T-cell (primary cell): ENCODE data around the gene KIAA1755. TPM values are rescaled to one million over a fixed set of nuclear protein-coding genes. Genes with fewer than 3 reads are reported as not detected.

Experiments
- ATAC-seq, 4 experiments: fragments of 200-7000 bp in 3 of 4; fragments of 150-1000 bp in 1 of 4; cut with Tn5 transposase; replicated peaks in 1 of 4; 1 replicate in 3 of 4; 2 replicates in 1 of 4; pipeline ENCODE4 v1.10.0; 2021; ENCODE audit warnings: moderate library complexity in 3 of 4, mild to moderate bottlenecking in 2 of 4, moderate number of reproducible peaks in 1 of 4
- CTCF ChIA-PET, 2 donors: fragments of 300-600 bp; sonication (Branson Sonifier 250); formaldehyde crosslinking; loops; one replicate each; lab custom pipeline; 2022; ENCODE audit warnings: antibody characterized with exemption in 2 of 2; lab: Charles Lee
- POLR2A ChIA-PET, 2 donors: fragments of 300-600 bp; sonication (Branson Sonifier 250); formaldehyde crosslinking; loops; one replicate each; lab custom pipeline; 2022; ENCODE audit warnings: antibody characterized with exemption in 2 of 2; lab: Charles Lee
- DNase-seq, 35 experiments: peaks; one replicate each; pipeline versions ENCODE4 v3.0.0 to v3.0.0-alpha.2; 2013 to 2023
- H3K27ac ChIP-seq: one replicate; pipeline ENCODE4 v1.5.1; 2013; ENCODE audit warnings: low read length
- H3K27me3 ChIP-seq, 2 experiments: replicated peaks in 1 of 2; 1 replicate in 1 of 2; 2 replicates in 1 of 2; pipeline versions ENCODE4 v1.6.1 to v1.7.0; 2013; ENCODE audit warnings: low read length in 1 of 2, mixed read lengths in 1 of 2; ENCODE audit not compliant: control insufficient read depth in 2 of 2, insufficient read depth in 2 of 2; ENCODE audit errors: extremely low read depth in 1 of 2
- H3K36me3 ChIP-seq, 2 donors: 1 replicate in 1 of 2; 2 replicates in 1 of 2; pipeline versions ENCODE4 v1.6.1 to v1.7.0; 2013; ENCODE audit warnings: low read length in 1 of 2; ENCODE audit not compliant: control insufficient read depth in 2 of 2, insufficient read depth in 1 of 2; ENCODE audit errors: extremely low read depth in 1 of 2
- H3K4me1 ChIP-seq, 2 experiments: 1 replicate in 1 of 2; 2 replicates in 1 of 2; pipeline versions ENCODE4 v1.6.1 to v1.7.0; 2013; ENCODE audit warnings: low read length in 2 of 2, mixed read lengths in 1 of 2; ENCODE audit not compliant: insufficient read depth in 2 of 2, control insufficient read depth in 1 of 2; ENCODE audit errors: extremely low read depth in 1 of 2
- H3K4me3 ChIP-seq, 2 donors: 1 replicate in 1 of 2; 2 replicates in 1 of 2; pipeline versions ENCODE4 v1.5.1 to v1.7.0; 2013; ENCODE audit warnings: mild to moderate bottlenecking in 2 of 2, low read length in 1 of 2, moderate library complexity in 1 of 2; ENCODE audit not compliant: control insufficient read depth in 1 of 2; ENCODE audit errors: extremely low read depth in 1 of 2
- H3K9me3 ChIP-seq: 2 replicates; pipeline ENCODE4 v1.7.0; 2013
- H3K27ac Mint-ChIP-seq, 2 donors: one replicate each; pipeline ENCODE4 v1.8.0; 2020 to 2021; ENCODE audit warnings: mild to moderate bottlenecking in 2 of 2, mixed read lengths in 2 of 2
- H3K27me3 Mint-ChIP-seq, 2 donors: one replicate each; pipeline ENCODE4 v1.8.0; 2021 to 2022; ENCODE audit warnings: mixed read lengths in 2 of 2
- H3K36me3 Mint-ChIP-seq: one replicate; pipeline ENCODE4 v1.8.0; 2021; ENCODE audit warnings: mixed read lengths
- H3K4me1 Mint-ChIP-seq, 3 donors: one replicate each; pipeline ENCODE4 v1.8.0; 2020 to 2022; ENCODE audit warnings: mixed read lengths in 3 of 3, mild to moderate bottlenecking in 1 of 3
- H3K4me3 Mint-ChIP-seq, 3 donors: one replicate each; pipeline ENCODE4 v1.8.0; 2020 to 2022; ENCODE audit warnings: mild to moderate bottlenecking in 3 of 3, mixed read lengths in 3 of 3, moderate library complexity in 3 of 3
- H3K9me3 Mint-ChIP-seq, 3 donors: one replicate each; pipeline ENCODE4 v1.8.0; 2020 to 2022; ENCODE audit warnings: mixed read lengths in 3 of 3
- WGBS: methylation state at CpG from one replicate; pipeline ENCODE4 v1.1.5; 2013; ENCODE audit warnings: missing lambda C conversion rate; ENCODE audit not compliant: insufficient coverage; 5-methylcytosine and 5-hydroxymethylcytosine counted together
- total RNA-seq, 35 experiments: library from RNA in 6 of 35; stranded (reverse) in 6 of 35; fragments of 120-200 nt in 1 of 35; gene quantifications; one replicate each; pipeline versions ENCODE4 v1.2.1 to v1.2.4 and lab custom pipeline; 2013 to 2026

KIAA1755 gene
- total RNA-seq, 5 donors from 2014 or later (not counting 1 experiment from before 2014, with no cell fraction given): not detected

DNA sequence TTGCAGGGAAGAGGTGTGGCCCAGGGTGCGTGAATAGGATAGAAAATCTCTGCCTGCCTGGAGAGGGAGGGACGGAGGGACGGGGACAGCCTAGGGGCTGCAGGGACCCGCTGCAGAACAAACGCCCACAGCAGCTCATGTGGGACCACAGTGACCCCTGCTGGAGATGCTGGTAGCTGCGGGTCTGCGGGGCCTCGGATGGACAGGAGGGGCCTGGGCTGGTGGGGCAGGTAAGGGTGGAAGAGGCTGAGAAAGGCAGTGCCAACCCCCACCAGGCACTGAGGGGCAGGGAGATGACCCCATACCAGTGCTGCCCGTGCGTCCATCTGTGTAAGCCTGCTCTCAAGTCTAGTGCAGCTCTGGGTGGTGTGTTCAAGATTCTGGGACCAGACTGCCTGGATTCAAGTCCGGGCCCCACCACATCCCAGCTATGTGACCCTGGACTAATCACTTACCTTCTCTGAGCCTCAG, 39.4 kb downstream of the KIAA1755 start:
- Mint-ChIP-seq H3K36me3 (no peaks in the 10 kb centered on the region), H3K4me1 (peaks cover 0 to 6% (median 5%) of the 10 kb centered on the region in 3 donors), H3K4me3 (no peak overlapping the region), H3K27me3 (peaks cover 2 to 3% of the 10 kb centered on the region in 2 donors), H3K27ac (no peak overlapping the region), H3K9me3 (no peaks in the 10 kb centered on the region)
- POLR2A ChIA-PET: no interaction called here
- Histone ChIP-seq H3K27me3 (peaks cover 0 to 26% of the 10 kb centered on the region in 2 experiments), H3K36me3 (no peaks in the 10 kb centered on the region), H3K27ac (no peak overlapping the region), H3K4me1 (peaks cover 0 to 5% of the 10 kb centered on the region in 2 experiments), H3K4me3 (no peak overlapping the region), H3K9me3 (no peaks in the 10 kb centered on the region)
- DNase-seq: peak; percentile 11 to 72 (median 54)
- CTCF ChIA-PET: interaction anchor here in 1 of 2 donors (0.5 to 3.2 kb wide), 11 partner anchors 10 to 165 kb away, joined by 3 to 21 read pairs (median 6); no protein-coding TSS in a partner anchor
- ATAC-seq: peak; percentile 52 to 80 (median 64)
- WGBS: 0% methylated on average over 6 of the region's 11 CpGs

- H3K9me3 Mint-ChIP-seq: no peaks in the 10 kb centered on the region
- ChIA-PET CTCF (interaction anchor here in 1 of 2 donors (0.5 to 3.2 kb wide), 8 partner anchors 10 to 164 kb away, joined by 3 to 21 read pairs (median 6); no protein-coding TSS in a partner anchor), POLR2A (no interaction called here)
- H3K4me1 Mint-ChIP-seq: peaks cover 0 to 6% (median 5%) of the 10 kb centered on the region in 3 donors
- Histone ChIP-seq H3K27me3 (peaks cover 0 to 28% of the 10 kb centered on the region in 2 experiments), H3K4me1 (peaks cover 0 to 5% of the 10 kb centered on the region in 2 experiments), H3K4me3 (no peak overlapping the region), H3K9me3 (no peaks in the 10 kb centered on the region), H3K27ac (no peak overlapping the region), H3K36me3 (no peaks in the 10 kb centered on the region)
- peaks cover 2 to 3% of the 10 kb centered on the region in 2 donors for H3K27me3 Mint-ChIP-seq
- H3K27ac Mint-ChIP-seq: no peak overlapping the region
- no peak for DNase-seq
- no peaks in the 10 kb centered on the region for H3K36me3 Mint-ChIP-seq
- no peak for ATAC-seq
- WGBS: 91% methylated on average over 8 of the region's 11 CpGs
- H3K4me3 Mint-ChIP-seq: no peak overlapping the region
Observed at GRCh38 chr20:38220587-38221118, 39.9 kb downstream of the KIAA1755 start.

DNA sequence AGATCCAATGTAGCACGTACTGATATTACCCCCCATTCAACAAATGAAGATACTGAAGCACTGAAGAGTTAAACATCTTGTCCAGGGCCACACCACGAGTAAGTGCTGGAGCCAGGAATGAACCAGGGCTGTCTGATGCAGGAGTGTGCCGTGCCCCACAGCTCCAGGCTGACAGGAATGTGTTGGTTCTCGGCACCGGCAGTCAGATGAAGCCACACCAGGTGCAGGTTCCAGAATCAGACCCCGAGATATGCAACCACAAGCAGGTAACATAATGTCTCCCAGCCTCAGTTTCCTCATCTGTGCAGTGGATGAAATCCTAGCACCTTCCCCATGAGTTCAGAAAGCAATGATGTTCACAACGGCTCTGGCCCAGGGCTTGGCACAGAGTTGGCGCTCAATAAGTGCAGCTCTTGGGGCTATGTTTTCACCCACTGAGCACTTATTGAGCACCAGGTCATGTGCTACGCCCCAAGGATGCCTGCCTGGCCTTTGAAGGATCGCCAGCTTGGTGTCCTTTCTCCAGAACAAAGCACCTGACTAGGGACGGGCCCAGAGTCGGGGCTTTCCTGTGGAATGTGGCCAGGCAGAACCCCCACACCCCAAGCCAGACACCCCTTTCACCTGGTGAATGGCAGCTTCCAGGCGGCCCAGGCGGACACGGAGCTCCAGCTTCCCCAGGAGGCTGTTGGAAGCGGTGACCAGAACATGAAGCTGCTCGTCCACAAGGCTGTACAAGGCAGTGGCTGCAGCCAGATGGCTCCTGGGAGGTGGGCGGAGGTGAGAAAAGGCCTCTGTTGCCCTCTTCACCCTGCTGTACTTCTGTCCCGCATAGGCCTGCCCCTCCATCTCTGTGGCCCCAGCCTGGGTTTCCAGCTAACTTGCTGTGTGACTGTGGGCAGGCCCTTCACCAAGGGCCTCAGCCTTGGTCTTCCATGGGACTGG, 41.3 kb downstream of the KIAA1755 start:
- no peak for DNase-seq
- 82% methylated on average over 17 of the region's 19 CpGs for WGBS
- H3K27ac Mint-ChIP-seq: no peak overlapping the region
- no peaks in the 10 kb centered on the region for H3K9me3 Mint-ChIP-seq
- H3K4me3 Mint-ChIP-seq: no peak overlapping the region
- ChIA-PET CTCF (interaction anchor here (0.6 to 3.2 kb wide), 6 partner anchors 12 to 949 kb away, joined by 4 to 20 read pairs (median 6); no protein-coding TSS in a partner anchor), POLR2A (no interaction called here)
- H3K4me1 ChIP-seq: peaks cover 0 to 5% of the 10 kb centered on the region in 2 experiments
- H3K4me3 ChIP-seq: no peak overlapping the region
- H3K27me3 Mint-ChIP-seq: peaks cover 3 to 7% of the 10 kb centered on the region in 2 donors
- H3K9me3 ChIP-seq: no peaks in the 10 kb centered on the region
- peaks cover 0 to 36% of the 10 kb centered on the region in 2 experiments for H3K27me3 ChIP-seq
- H3K4me1 Mint-ChIP-seq: peaks cover 0 to 6% (median 5%) of the 10 kb centered on the region in 3 donors
- no peaks in the 10 kb centered on the region for H3K36me3 Mint-ChIP-seq
- no peak for ATAC-seq
- H3K36me3 ChIP-seq: no peaks in the 10 kb centered on the region
- H3K27ac ChIP-seq: no peak overlapping the region

GRCh38 chr20:38218566-38218885, 42.0 kb downstream of the KIAA1755 start:
- Histone ChIP-seq H3K36me3 (no peaks in the 10 kb centered on the region), H3K27ac (no peak overlapping the region), H3K27me3 (peaks cover 0 to 37% of the 10 kb centered on the region in 2 experiments), H3K4me3 (no peak overlapping the region), H3K4me1 (peaks cover 0 to 5% of the 10 kb centered on the region in 2 experiments), H3K9me3 (no peaks in the 10 kb centered on the region)
- Mint-ChIP-seq H3K9me3 (no peaks in the 10 kb centered on the region), H3K4me1 (peaks cover 0 to 6% (median 5%) of the 10 kb centered on the region in 3 donors), H3K4me3 (no peak overlapping the region), H3K27me3 (peaks cover 0 to 7% of the 10 kb centered on the region in 2 donors), H3K36me3 (no peaks in the 10 kb centered on the region), H3K27ac (no peak overlapping the region)
- ChIA-PET CTCF (interaction anchor here in 1 of 2 donors (0.6 kb wide), 1 partner anchor 339 kb away, joined by 6 read pairs; no protein-coding TSS in a partner anchor), POLR2A (no interaction called here)
- no peak for ATAC-seq
- 80% methylated on average over 1 of the region's 7 CpGs for WGBS
- no peak for DNase-seq

- 70% methylated on average over 8 of the region's 15 CpGs for WGBS
- no peak for ATAC-seq
- Histone ChIP-seq H3K4me1 (peaks cover 0 to 5% of the 10 kb centered on the region in 2 experiments), H3K27me3 (peaks cover 0 to 35% of the 10 kb centered on the region in 2 experiments), H3K9me3 (no peaks in the 10 kb centered on the region), H3K27ac (no peak overlapping the region), H3K36me3 (no peaks in the 10 kb centered on the region), H3K4me3 (no peak overlapping the region)
- H3K36me3 Mint-ChIP-seq: no peaks in the 10 kb centered on the region
- H3K9me3 Mint-ChIP-seq: no peaks in the 10 kb centered on the region
- H3K4me1 Mint-ChIP-seq: peaks cover 0 to 6% (median 5%) of the 10 kb centered on the region in 3 donors
- H3K27ac Mint-ChIP-seq: no peak overlapping the region
- H3K27me3 Mint-ChIP-seq: peaks cover 0 to 5% of the 10 kb centered on the region in 2 donors
- no peak overlapping the region for H3K4me3 Mint-ChIP-seq
- DNase-seq: no peak
- ChIA-PET POLR2A (no interaction called here), CTCF (no interaction called here)
Observed at GRCh38 chr20:38217791-38218565, 42.6 kb downstream of the KIAA1755 start.
